GM20000 (cell line): ENCODE data around the gene APBB1IP.
"Not testable (repeated sequence)": the region's sequence is repeated elsewhere in the genome, so short reads cannot be mapped to it uniquely, and the experiment has no call there.

Source experiments
- DNase-seq: peaks from one replicate; pipeline ENCODE4 v3.0.0; 2012; ENCODE audit warnings: low spot score
- TF ChIP-seq, protein P1 (sequence below): IDR thresholded peaks from 2 replicates; pipeline ENCODE4 v1.5.1; 2012; ENCODE audit warnings: mild to moderate bottlenecking, control low read depth; ENCODE audit errors: extremely low read depth, missing control alignments

APBB1IP gene

GRCh38 chr10:26455567-26456315 is 17.6 kb downstream of the APBB1IP start:
- TF ChIP-seq, protein P1, sequence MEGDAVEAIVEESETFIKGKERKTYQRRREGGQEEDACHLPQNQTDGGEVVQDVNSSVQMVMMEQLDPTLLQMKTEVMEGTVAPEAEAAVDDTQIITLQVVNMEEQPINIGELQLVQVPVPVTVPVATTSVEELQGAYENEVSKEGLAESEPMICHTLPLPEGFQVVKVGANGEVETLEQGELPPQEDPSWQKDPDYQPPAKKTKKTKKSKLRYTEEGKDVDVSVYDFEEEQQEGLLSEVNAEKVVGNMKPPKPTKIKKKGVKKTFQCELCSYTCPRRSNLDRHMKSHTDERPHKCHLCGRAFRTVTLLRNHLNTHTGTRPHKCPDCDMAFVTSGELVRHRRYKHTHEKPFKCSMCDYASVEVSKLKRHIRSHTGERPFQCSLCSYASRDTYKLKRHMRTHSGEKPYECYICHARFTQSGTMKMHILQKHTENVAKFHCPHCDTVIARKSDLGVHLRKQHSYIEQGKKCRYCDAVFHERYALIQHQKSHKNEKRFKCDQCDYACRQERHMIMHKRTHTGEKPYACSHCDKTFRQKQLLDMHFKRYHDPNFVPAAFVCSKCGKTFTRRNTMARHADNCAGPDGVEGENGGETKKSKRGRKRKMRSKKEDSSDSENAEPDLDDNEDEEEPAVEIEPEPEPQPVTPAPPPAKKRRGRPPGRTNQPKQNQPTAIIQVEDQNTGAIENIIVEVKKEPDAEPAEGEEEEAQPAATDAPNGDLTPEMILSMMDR, result no peak
- no peak for DNase-seq

DNA sequence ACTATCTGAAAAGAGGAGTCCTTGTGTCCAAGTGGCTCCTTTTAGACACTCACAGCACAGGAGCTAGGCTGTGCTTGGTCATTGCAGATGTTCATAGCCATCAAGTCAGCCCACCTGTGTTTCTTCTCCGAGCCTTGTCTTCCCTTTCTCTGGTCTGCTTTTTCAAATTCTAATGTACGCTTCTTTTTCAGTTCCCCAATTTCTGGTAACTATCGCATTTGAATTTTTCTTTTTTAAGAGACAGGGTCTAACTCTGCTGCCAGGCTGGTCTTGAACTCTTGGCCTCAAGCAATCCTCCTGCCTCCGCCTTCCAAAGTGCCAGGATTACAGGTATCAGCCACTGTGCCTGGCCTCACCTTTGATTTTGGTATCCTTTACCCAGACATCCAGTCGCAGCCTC is 18.9 kb downstream of the APBB1IP start:
- TF ChIP-seq, protein P1, result no peak
- DNase-seq, result peak; percentile 54

DNA sequence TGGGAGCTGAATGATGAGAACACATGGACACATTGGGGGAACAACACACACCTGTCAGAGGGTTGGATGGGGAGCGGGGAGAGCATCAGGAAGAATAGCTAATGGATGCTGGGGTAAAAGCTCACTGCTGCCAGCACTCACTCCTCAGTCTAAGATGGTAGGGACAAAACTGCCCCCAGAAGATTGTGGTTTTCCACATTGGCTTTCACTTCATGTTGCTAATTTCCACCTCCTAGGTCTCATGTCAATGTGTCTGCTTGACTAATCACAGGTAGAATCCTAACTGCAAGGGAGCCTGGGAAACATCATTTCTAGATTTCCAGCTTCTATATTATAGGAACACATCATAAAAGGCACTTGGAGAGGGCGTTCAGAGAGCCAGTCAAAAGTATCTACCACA is 22.6 kb downstream of the APBB1IP start:
- no peak for DNase-seq
- TF ChIP-seq, protein P1, result no peak

GRCh38 chr10:26463986-26464385 is 25.8 kb downstream of the APBB1IP start:
- DNase-seq, result no peak
- TF ChIP-seq, protein P1, result no peak

GRCh38 chr10:26464632-26465280 is 26.6 kb downstream of the APBB1IP start:
- TF ChIP-seq, protein P1, result no peak
- DNase-seq, result no peak

DNA sequence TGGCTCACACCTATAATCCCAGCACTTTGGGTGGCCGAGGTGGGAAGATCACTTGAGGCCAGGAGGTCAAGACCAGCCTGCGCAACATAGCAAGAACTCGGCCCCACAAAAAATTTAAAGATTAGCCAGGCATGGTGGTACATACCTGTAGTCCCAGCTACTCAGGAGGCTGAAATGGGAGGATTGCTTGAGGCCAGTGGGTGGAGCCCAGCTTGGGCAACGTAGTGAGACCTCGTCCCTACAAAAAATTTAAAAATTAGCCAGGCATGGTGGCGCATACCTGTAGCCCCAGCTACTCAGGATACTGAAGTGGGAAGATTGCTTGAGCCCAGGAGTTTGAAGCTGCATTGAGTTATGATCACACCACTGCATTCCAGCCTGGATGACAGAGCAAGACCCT is 28.4 kb downstream of the APBB1IP start:
- not testable (repeated sequence) for DNase-seq

GRCh38 chr10:26467639-26468038 is 29.5 kb downstream of the APBB1IP start:
- no peak for DNase-seq

More at GRCh38 chr10:26467639-26468038, 29.5 kb downstream of the APBB1IP start:
- TF ChIP-seq, protein P1, result no peak
